AG08395 (cell line): ENCODE results near the gene ULK4.
"Not testable (repeated sequence)": the region's sequence is repeated elsewhere in the genome, so short reads cannot be mapped to it uniquely, and the experiment has no call there.

Experiments
- DNase-seq: peaks from one replicate; pipeline ENCODE4 v3.0.0; 2012; ENCODE audit warnings: mixed read lengths, low spot score

The ULK4 gene

DNA sequence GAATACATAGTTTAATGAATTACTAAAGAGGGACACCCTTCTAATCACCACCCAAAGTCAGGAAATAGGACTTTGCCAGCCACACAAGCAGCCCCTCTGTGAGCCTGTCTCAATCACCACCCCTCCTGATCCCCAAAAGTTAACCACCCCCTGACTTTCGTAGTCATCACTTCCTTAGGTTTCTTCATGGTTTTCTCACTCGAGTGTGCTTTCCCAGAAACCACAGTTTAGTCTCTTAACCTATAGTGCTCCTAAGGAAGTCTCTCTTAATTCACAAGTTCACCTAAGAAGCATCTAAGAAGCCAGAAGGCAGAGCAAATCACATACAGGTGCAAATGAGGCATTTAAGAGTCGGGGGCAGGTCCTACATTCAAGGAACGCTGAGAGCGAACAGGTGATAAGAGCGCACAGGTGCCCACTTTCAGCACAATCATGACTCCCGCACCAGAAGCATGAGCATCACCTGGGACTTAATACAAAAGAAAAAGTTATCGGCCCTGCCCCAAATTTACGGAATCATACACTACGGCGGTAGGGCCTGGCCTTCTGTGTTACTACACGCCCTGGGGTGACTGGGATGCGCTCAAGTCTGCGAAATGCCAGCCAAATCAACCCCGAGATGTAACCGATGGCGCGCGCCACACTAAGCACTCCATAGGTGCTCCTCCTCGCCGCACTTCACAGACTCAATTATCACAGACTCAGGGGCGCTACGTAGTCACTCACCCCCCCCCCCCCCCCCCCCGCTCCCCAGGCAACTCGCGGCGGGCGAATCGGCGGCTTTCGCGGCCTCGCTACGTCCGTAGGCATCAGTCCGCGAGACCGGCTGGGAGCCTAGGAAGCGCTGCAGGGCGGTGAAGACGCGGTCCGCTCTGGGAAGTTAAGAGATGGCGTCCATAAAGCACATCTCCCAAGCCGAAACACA lies 815 bp downstream of the ULK4 start:
- peak; percentile 50 for DNase-seq

DNA sequence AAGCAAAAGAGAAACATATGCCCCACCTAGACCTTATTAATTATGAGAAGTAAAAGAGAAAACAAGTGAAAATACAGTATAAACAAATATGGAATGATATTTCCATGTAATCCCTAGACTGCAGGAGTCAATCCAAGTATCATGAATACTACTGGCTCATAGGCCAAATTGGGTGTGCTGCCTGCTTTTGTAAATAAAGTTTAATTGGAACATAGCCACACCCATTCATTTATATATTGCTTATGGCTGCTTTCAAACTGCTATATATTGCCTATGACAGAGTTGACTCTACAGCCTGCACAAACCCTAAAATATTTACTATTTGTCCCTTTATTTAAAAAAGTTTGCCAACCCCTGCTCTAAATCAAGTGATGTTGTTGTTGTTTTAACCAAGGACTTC lies 5.3 kb downstream of the ULK4 start:
- no peak for DNase-seq

DNA sequence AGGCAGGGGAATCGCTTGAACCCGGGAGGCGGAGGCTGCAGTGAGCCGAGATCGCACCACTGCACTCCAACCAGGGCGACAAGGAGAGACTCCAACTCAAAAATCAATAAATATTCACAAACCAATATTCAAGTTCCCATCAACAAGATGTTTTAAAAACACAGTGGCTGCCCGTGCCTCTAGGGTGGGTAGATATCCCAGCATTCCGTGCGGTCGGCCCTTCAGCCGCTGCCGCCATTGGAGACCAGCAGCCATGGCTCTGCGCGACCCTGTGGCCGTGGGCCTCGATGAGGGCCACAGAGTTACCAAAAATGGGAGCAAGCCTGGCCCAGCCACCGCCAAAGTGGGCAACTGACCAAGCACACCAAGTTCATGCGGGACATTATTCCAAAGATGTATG lies 6.7 kb downstream of the ULK4 start:
- no peak for DNase-seq

DNA sequence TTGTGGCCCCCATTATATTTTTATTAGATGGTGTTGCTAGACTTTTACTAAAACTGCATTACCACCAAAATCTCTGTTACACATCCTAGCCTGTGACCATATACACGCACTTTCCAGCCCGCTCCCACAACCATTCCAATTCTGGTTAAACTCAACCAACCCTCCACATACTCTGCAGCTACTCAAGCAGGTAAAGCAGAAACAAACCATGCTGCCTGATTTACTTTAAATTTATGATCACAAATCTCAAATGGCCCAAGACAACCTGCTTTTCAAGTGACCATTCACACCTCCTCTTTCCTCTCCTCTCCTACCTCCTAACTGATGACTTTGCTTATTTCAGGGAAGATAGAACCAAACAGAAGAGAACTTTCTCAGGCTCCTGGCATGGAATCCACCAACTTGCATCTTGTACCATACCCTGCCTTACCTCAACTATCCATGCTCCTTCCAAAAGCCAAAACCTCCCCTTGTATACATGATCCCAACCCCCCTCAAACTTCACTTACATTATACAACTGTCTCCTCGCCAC lies 18.5 kb downstream of the ULK4 start:
- no peak for DNase-seq

DNA sequence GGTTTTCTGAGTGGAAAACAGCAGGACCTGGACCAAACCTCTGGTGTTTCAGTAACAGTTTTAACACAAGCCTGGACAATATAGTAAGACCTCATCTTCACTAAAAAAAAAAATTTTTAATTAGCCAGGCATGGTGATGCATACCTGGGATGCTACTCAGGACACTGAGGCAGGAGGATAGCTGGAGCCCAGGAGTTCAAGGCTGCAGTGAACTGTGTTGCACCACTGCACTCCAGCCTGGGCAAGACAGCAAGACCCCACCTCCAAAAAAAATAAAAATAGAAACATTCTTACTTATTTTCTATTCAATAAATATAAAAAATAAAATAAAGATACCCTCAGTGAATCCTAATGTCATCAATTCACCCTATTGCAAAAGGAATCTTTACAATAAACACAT lies 21.5 kb downstream of the ULK4 start:
- no peak for DNase-seq

DNA sequence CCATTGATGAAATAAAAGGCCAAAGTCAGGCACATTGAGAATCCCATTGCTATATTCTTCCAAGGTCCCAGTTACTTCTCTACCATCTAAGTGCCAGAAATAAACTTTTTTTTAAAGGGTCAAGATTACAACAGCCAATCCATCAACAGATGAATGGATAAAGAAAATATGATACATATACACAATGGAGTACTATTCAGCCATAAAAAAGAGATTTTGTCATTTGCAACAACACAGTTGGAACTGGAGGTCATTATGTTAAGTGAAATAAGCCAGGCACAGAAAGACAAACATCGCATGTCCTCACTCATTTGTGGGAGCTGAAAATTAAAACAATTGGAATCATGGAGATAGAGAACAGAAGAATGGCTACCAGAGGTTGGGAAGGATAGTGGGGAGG lies 25.5 kb downstream of the ULK4 start:
- no peak for DNase-seq

DNA sequence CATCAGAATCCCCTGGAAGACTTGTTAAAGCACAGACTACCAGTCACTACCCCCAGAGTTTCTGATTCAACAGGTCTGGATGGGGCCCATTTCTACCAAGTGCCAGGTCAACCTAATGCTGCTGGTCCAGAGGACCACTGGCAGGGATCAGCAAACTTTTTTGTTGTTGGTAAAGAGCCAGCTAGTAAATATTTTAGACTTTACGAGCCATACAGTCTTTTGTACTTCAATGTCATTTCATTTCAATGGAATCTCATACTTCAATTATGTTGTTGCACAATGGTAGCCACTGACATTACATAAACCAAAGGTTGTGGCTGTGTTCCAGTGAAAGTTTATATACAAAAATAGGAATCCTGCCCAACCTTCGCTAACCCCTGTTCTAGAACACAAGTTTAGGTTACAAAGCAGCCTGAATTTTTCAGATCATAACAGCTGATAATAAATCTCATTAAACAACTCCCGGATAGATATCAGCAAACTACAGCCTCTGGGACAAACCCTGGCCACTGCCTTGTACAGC lies 28.7 kb downstream of the ULK4 start:
- peak; percentile 50 for DNase-seq

DNA sequence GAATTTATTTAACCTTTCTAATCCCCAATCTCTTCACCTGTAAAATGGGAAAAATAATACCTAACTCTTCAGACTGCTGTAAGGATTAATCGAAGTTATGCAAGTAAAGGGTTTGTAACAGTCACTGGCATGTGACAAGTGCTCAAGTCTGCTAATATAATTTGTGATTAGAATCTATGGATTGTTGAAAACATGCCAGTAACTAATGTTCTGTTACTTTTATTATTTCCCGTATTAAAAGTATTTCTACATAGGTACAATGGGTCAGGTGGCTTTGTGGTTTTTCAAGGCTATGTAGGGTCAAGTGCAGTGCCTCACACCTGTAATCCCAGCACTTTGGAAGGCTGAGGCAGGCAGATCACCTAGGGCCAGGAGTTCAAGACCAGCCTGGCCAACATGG lies 29.4 kb downstream of the ULK4 start:
- no peak for DNase-seq

DNA sequence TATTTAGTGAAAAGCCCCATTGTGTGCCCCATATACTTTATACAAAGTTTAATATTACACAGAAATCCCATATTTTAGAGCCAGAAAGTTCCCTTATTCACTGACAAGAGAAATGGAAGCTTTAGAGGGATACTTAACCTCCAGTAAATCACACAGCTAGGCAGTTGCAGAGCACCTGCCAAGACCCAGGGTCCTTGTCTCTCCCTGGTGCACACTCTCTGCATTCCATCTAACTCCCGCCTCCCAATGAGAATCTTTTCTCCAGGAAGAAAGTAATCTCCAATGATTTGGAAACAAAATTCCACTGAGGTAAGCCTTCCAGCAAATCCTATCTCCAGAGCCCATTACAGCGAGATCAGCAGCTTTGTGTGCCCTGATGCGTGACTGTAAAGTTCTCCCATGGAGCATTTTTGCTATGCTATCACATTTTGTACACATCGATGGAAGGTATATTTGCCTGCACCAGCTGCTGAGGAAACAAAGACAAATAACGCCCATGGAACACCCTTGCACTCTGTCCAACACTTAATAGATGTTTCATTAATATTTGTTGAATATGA lies 41.4 kb downstream of the ULK4 start:
- DNase-seq, result no peak

DNA sequence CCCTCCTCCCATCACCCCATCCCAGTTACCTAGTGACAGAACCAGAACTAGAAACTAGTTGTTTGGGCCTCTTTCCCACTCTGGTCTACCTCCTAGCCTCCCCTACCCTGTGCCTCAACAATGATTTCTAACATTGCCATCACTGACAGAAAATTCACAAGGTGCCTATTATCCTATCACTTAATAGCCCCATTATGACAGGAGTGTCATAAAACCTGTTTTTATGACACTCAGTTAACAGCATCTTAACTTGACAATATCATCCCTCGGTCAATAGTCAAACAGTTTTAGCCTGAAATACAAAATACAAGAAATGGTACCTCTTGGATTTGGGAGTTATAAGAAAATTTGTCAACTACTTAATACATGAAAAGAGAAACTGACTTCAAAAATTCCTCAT lies 46.5 kb downstream of the ULK4 start:
- DNase-seq, result no peak

DNA sequence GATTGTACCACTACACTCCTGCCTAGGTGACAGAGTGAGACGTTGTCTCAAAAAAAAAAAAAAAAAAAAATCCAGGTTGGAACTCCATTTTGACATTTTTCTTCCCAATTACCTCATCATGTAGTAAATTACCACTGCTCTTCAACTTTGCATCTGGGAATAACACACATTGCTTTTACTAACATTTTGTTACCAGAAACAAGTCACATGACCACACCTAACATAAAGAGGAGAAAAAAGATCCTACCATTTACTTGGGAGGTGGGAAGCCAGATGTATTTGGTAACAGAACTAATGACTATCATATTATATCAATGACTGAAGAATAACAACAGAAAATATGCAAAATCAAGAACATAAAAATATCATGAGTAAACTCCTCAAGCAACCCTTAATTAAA lies 49.6 kb downstream of the ULK4 start:
- no peak for DNase-seq

DNA sequence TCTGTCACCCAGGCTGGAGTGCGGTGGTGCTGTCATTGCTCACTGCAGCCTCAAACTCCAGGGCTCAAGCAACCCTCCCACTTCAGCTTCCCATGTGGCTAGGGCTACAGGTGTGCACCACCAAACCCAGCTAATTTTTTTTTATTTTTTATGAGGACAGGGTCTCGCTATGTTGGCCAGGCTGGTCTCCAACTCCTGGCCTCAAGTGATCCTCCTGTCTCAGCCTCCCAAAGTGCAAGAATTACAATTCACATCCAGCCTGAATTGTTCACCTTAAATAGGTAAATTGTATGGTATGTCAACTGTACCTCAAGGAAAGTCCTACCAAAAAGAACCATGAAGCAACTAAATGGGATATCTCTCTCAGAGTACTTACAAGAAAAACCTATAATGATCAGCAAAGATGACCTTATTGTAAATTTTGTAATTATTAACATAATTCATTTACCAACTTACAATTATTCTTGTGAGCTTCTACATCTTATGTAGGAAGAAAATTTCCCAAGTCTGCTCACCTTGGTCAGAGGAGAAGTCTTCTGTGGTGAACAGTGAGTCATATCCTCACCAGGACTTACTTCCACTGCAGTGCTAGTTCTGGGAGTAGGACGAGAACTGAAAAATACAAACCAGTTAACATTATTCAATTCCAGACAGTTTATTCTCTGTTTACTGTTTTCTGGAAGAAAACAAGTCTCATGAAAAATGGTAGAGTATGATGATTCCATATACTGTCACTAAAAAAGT lies 54.4 kb downstream of the ULK4 start:
- DNase-seq, result no peak

DNA sequence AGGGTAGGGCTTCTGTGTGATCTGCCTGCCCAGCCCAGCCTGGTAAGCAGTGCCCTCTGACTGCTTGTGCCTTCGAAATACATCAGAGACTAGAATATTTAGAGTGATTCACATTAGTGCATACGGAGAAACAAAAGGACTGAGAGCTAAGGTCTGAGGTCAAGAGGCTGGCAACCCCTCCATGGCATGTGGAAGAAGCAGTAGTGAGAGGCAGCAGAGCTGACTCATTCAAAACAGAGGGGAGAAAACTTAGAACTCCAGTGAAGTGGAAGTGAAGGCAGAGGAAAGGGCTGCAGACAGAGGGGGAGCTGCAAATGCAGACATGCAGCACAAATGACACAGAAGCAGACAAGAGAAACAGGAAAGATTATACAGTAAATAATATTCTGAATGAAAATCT lies 61.6 kb downstream of the ULK4 start:
- DNase-seq, result peak; percentile 10

DNA sequence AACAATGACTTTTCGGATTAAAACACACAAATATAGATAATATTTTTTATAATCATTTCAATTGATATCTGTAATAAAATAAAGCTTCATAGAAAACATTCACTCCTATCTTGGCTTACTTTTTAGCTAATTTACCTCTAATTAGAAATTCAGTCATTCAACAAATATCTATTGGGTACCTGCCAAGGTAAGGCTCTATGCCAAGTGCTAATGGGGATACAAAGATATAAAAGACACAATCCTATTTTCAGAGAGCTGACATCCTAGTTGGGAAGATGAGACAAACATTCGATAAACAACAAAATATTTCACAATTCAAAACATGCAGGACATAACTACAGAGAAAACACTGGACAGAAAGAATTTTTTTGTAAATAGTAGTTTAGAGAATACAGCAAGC lies 63.3 kb downstream of the ULK4 start:
- no peak for DNase-seq

DNA sequence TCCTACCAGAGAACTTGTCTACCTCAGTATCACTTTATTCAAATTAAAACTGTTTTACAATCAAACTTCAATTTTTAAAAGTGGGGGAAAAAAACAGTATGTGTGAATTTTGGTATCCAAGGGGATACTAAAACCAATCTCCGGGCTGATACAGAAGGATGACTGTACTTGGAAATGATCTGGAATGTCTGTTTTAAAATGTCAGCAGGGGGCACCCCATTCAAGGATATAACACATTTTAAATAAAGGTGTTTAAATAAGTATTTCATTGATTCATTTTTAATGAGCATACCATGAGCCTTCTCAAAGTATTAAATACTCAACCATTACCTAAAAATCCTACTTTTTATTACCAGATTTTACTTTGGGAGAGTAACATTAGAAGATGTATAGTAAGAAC lies 67.9 kb downstream of the ULK4 start:
- DNase-seq, result peak; percentile 53

DNA sequence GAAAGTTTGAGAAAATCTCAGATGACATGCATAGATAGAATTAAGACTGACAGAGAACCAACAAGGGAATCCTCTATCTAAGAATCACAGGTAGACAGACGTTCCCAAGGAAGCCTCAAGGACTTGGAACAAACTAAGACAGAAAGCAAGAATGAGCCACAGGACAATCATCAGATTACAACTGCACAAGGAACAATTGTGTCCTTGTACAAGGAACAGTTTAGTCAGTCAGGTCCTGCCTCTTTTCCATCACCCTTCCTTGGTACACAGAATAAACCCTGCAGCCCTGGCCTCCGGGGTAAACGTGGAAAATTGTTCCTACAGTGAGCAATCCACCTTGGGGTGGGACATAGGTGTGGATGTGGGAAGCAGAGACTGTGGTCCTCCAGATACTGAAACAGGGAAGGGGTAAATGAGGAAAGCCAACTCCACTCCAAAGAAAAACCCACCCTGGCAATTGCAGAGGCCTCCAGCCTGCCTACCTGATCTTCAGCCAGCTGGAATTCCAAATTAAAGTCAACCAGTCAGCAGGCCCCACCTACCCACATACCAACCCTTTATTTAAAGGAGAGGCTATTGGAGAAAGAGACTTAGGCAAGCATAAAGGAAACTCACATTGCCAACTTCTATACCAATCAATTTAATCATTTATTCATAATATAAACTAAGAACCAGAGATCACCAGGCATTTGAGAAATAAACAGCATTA lies 73.4 kb downstream of the ULK4 start:
- no peak for DNase-seq

DNA sequence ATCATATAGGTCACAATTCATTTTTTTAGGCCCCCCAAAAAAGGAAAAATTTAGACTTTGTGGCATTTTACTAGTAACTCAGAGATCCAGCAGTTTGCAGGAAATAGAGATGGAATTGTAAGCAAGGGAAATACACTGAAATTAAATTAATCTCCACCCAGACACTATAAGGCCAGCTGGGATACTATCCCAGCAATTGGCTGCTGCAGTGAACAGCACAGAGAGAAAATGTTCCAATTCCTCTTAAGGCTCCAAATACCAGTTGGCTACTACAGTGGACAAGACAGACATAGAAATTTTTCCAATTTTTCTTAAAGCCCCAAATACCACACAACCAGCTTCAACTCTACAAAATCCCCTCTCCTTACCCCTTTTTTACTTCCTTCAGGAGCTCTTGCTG lies 78.9 kb downstream of the ULK4 start:
- no peak for DNase-seq

DNA sequence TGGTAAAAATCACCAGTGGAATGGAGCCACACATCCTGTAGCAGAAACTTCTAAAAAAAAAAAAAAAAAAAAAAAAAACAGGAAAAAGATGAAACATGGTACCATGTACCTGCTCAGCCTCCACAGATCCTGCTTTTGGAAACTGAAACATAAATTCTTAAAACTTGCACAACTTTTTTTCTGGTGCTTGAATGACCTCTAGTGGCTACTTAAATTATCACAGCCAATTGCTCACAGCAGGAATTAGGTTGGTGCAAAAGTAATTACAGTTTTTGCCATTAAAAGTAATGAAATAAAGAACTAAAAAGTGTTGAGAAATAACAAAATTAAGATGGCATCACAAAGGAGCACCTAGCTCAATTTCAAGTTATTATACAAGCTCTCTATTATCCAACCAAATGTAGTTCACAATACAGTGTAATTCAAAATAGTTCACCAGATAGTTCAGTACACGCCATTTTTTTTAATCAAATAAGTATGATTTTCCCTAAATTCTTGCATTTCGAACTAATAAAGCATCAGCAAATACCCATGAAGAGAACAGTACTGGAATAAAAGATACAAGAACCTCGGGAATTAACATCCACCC lies 80.6 kb downstream of the ULK4 start:
- DNase-seq, result peak; percentile 34

DNA sequence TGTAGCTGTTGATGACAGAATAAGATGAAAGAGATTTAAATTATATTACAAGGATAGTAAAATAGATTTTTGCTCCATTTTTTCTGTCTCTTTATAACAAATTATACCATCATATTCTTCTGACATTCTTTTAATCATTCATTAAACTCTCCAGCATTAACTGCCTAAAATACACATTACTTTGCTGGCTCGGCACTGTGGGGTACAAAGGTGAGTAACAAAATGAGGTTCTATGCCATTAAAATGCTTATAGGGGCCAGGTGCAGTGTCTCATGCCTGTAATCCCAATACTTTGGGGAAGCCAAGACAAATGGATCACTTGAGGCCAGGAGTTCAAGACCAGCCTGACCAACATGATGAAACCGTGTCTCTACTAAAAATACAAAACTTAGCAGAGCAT lies 81.5 kb downstream of the ULK4 start:
- DNase-seq, result no peak

DNA sequence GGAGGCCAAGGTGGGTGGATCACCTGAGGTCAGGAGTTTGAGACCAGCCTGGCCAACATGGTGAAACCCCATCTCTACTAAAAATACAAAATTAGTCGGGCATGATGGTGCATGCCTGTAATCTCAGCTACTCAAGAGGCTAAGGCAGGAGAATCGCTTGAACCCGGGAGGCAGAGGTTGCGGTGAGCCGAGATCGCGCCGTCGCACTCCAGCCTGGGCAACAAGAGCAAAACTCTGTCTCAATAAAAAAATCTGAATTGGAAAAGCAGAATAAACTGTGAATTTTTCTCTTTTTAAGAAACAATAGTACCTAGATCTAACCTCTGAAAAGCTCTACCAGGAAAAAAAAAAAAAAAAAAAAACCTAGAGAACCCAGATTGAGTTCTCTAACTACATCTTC lies 84.2 kb downstream of the ULK4 start:
- not testable (repeated sequence) for DNase-seq

DNA sequence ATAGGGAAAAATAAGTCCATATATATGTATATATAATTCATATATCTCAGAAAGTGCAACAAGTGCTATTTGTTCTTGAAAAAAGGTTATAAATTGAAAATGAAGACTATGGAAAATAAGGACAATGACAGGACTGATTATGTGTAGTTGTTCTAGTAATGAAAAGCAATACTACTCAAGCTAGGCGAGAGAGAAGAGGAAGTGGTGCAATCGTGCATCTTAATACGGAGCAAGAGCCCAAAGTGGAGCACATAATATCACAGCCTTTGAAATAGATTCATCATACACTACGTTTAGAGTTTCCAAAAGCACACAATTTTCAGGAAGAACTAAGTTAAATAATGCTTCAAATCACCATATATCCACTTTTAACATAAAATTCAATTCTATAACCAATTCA lies 87.9 kb downstream of the ULK4 start:
- DNase-seq, result no peak

DNA sequence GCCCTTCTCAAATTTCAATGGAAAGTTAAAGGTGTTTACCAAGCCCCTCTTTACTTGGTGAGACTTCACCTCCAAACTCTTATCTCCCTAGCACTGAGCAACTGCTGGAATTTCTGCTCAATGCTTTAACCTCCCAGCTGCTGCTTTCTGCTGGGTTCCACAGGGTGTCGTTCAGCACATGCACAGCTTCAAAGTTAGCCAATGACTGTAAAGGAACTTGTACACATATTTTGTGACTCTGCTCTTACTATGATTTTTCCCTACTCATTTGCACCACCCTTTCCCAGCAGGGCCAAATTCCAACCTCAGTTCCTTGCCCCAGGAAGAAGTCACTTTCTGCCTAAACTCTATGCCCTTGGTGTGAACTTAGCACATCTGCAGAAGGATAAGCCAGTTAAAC lies 89.7 kb downstream of the ULK4 start:
- no peak for DNase-seq
